Nephron progenitor cell (in vitro differentiated cells): ENCODE data around the gene PCBP1.

ENCODE experiments used
- DNase-seq: peaks from one replicate; pipeline ENCODE4 v3.0.0; 2021
- H3K27ac Mint-ChIP-seq: 2 replicates; pipeline ENCODE4 v1.8.0; 2021; ENCODE audit warnings: mild to moderate bottlenecking, moderate library complexity, mixed read lengths
- H3K27me3 Mint-ChIP-seq: 2 replicates; pipeline ENCODE4 v1.8.0; 2021; ENCODE audit warnings: mild to moderate bottlenecking, low read depth, mixed read lengths; ENCODE audit not compliant: poor library complexity
- H3K36me3 Mint-ChIP-seq: 2 replicates; pipeline ENCODE4 v1.8.0; 2021; ENCODE audit warnings: low read depth, mixed read lengths
- H3K4me1 Mint-ChIP-seq: 2 replicates; pipeline ENCODE4 v1.8.0; 2021; ENCODE audit warnings: mixed read lengths
- H3K4me3 Mint-ChIP-seq: 2 replicates; pipeline ENCODE4 v1.8.0; 2021; ENCODE audit warnings: mild to moderate bottlenecking, moderate library complexity, mixed read lengths
- H3K9me3 Mint-ChIP-seq: 2 replicates; pipeline ENCODE4 v1.8.0; 2021; ENCODE audit warnings: mild to moderate bottlenecking, moderate library complexity, mixed read lengths
- CTCF ChIP-seq: fragments of 200-600 bp; sonication (generic); IDR thresholded peaks from 2 replicates; pipeline ENCODE4 v1.5.0; 2021; ENCODE audit warnings: antibody characterized with exemption

Gene PCBP1

GRCh38 chr2:70083344-70084156 is 3.7 kb upstream of the PCBP1 start:
- peak overlapping the region; percentile 86 for H3K27ac Mint-ChIP-seq
- peaks cover 4% of the 10 kb centered on the region for H3K27me3 Mint-ChIP-seq
- peak overlapping the region; percentile 69 for H3K4me3 Mint-ChIP-seq
- TF ChIP-seq CTCF: no peak
- DNase-seq: no peak
- H3K36me3 Mint-ChIP-seq: peaks cover 53% of the 10 kb centered on the region
- peaks cover 39% of the 10 kb centered on the region for H3K4me1 Mint-ChIP-seq
- H3K9me3 Mint-ChIP-seq: no peaks in the 10 kb centered on the region

- peaks cover 54% of the 10 kb centered on the region for H3K4me1 Mint-ChIP-seq
- peak overlapping the region; percentile 98 for H3K4me3 Mint-ChIP-seq
- no peaks in the 10 kb centered on the region for H3K9me3 Mint-ChIP-seq
- DNase-seq: no peak
- H3K27me3 Mint-ChIP-seq: peaks cover 4% of the 10 kb centered on the region
- no peak for TF ChIP-seq CTCF
- peak overlapping the region; percentile 100 for H3K27ac Mint-ChIP-seq
- peaks cover 49% of the 10 kb centered on the region for H3K36me3 Mint-ChIP-seq
These were observed 2.1 kb upstream of the PCBP1 start for GRCh38 chr2:70084973-70085710.

- peaks cover 4% of the 10 kb centered on the region for H3K27me3 Mint-ChIP-seq
- H3K4me1 Mint-ChIP-seq: peaks cover 57% of the 10 kb centered on the region
- peaks cover 50% of the 10 kb centered on the region for H3K36me3 Mint-ChIP-seq
- TF ChIP-seq CTCF: no peak
- peak overlapping the region; percentile 100 for H3K27ac Mint-ChIP-seq
- no peak for DNase-seq
- H3K4me3 Mint-ChIP-seq: peak overlapping the region; percentile 98
- H3K9me3 Mint-ChIP-seq: no peaks in the 10 kb centered on the region
These were observed 1.5 kb upstream of the PCBP1 start for GRCh38 chr2:70085711-70086277.

- Mint-ChIP-seq H3K4me1 (peaks cover 57% of the 10 kb centered on the region), H3K4me3 (peak overlapping the region; percentile 98), H3K27me3 (peaks cover 4% of the 10 kb centered on the region), H3K9me3 (no peaks in the 10 kb centered on the region), H3K36me3 (peaks cover 47% of the 10 kb centered on the region), H3K27ac (peak overlapping the region; percentile 100)
- no peak for TF ChIP-seq CTCF
- DNase-seq: peak; percentile 43
These were observed 919 bp upstream of the PCBP1 start for GRCh38 chr2:70086278-70086837.

- no peak for TF ChIP-seq CTCF
- H3K4me1 Mint-ChIP-seq: peaks cover 57% of the 10 kb centered on the region
- peaks cover 47% of the 10 kb centered on the region for H3K36me3 Mint-ChIP-seq
- no peaks in the 10 kb centered on the region for H3K9me3 Mint-ChIP-seq
- H3K27ac Mint-ChIP-seq: peak overlapping the region; percentile 100
- DNase-seq: peak; percentile 51
- peaks cover 4% of the 10 kb centered on the region for H3K27me3 Mint-ChIP-seq
- H3K4me3 Mint-ChIP-seq: peak overlapping the region; percentile 98
These were observed 673 bp downstream of the PCBP1 start for GRCh38 chr2:70087702-70088597.
